Activated naive CD4-positive, alpha-beta T cell treated with Interleukin-2 at 50 U/mL for 16 hours (primary cell): ENCODE results near the gene STEAP4.
"Not testable (repeated sequence)": the region's sequence is repeated elsewhere in the genome, so short reads cannot be mapped to it uniquely, and the experiment has no call there.

Experiments
- DNase-seq: peaks from one replicate; pipeline ENCODE4 v3.0.0-alpha.2; 2020

The STEAP4 gene

DNA sequence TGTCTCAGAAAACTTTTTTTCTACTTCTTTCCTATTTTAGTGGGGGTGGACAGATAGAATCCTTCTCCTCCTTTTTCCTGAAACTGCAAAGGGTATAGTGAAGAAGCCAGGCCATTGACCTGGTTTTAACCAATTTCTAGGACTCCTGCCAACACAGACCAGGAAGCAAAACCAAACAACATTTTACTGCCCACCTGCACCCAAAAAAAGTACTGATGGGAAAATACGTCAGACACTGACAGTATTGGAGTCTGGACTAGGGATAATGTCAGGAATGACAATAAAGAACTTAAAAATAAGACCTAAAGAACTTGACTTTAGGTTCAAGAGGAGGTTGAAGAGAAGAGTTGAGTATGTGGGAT, 5.0 kb upstream of the STEAP4 start:
- DNase-seq: no peak

DNA sequence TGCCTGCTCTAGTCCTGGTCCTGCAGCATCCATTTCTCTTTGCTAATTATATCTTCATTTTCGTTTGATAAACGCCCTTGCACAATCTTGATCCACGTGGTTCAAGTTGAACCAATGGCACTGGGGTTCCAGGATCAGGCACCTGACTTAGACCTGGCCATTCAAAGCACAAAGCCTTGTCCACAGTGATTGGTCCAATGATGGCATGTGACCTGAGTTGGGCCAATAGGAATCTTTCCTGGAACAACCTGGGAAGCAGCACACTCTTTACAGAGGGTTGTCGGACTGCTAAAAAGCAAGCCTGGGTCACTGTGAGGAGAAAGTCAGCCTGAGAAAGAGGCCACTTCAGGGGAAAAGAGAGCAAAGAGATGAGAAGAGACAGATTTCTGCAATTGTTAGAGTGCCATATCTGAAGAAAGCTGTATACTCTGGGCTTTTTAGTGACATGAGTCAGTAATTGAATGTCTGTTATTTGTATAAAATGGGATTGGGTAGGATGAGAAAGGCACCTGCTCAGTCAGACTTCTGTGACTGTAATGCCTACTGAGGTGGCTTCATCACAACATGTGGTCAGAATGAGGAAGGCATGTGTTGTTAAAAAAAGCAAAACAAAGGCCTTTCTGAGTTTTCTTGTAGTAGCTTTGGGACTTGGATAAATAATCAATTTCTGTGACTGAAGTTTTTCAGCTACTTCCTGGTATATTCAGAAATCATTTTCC, 4.4 kb upstream of the STEAP4 start:
- DNase-seq: no peak

DNA sequence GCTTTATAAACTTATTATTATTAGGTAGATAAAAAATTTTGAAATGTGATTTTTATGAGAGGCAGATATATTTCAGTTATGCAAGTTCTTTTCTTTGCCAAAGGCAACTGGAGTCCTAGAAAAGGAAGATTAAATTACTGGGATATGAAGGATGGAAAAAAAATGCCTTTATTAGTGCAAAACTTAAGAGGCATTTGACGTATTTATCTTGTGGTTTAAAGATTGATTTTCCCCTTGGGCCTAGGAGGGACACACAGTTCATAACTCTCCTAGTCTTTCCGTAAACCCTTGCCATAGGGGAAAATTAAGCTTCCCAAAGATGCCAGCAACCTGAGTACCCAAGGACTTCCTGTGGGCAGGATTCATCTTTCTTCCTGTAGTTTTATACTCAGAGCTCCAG, 3.1 kb upstream of the STEAP4 start:
- DNase-seq: no peak

DNA sequence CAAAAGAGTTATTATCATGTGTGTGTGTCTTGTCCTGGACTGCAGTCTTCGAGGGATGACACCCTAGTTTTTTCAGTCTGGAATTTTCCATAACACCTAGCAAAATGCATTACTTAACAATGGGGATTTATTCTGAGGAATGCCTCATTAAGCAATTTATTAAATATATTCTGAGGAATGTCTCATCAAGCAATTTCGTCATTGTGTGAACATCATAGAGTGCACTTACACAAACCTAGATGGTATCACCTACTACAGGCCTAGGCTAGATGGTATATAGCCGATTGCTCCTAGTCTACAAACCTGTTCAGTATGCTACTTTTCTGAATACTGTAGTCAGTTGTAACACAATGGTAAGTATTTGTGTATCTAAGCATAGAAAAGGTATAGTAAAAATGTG, 1.1 kb upstream of the STEAP4 start:
- no peak for DNase-seq

DNA sequence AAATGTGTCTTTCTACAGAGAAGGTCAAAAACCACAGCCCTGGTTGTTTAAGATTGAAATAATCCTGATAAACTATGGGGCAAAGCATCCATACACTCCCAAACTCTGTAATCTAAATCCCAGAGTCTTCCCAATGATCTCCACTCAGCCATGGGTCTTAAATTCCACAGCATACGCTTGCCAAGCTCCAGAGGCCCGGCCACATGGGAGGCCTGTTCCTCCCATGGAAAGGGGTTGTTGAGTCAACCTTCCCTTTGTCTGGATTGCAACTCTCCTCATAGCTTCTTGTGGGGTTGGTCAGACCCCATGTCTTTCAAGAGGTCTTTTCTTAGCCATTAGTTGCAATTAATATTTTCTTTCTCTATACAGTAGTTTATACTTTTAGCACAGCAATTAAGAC, 718 bp upstream of the STEAP4 start:
- no peak for DNase-seq

DNA sequence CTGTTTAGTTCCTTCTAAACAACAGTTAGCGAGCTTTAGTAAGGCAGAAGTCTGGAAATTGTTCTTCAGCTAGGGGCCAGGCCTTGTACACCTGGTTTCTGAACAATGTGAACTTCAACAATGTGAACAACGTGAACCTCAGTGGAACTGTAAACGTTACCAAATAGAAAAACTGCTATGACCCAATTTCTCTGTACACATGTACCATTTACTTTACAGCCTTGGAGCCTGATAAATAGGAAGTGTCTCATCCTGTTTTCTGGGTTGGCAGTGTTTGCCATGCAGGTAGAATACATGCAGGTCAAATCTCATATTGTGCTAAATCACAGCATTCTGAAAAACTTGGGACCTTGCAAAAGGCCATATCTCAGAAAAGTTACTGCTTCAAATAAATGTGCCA, 1.6 kb downstream of the STEAP4 start:
- no peak for DNase-seq

DNA sequence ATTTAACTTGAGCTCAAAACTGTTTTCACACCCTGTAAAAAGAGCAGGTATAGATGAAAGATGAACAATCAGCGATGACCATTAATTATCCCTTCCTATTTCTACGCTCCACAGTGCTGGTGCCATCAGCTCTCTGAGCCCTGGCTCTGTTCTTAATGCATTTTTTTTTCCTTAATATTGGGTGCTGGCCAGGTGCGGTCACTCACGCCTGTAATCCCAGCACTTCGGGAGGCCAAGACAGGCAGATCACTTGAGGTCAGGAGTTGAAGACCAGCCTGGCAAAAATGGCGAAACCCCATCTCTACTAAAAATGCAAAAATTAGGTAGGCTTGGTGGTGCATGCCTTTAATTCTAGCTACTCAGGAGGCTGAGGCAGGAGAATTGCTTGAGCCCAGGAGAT, 4.2 kb downstream of the STEAP4 start:
- no peak for DNase-seq

DNA sequence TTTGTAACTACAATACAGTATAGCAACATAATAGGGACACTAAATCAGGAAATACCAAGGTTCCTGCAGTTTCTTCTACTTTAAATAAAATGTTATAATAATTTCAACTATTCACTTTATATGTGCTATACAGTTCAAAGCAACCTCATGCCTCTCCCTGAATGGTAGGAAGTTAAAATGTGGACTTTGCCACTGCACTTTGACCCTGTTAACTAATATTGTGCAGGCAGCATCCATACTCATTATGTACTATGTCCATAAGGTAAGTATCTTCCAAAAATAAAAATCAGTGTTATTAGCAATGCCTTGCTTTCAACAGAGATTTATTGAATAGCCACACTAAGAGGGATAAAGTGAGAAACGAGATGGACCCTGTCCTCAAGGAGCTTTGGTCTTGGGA, 4.8 kb downstream of the STEAP4 start:
- no peak for DNase-seq

DNA sequence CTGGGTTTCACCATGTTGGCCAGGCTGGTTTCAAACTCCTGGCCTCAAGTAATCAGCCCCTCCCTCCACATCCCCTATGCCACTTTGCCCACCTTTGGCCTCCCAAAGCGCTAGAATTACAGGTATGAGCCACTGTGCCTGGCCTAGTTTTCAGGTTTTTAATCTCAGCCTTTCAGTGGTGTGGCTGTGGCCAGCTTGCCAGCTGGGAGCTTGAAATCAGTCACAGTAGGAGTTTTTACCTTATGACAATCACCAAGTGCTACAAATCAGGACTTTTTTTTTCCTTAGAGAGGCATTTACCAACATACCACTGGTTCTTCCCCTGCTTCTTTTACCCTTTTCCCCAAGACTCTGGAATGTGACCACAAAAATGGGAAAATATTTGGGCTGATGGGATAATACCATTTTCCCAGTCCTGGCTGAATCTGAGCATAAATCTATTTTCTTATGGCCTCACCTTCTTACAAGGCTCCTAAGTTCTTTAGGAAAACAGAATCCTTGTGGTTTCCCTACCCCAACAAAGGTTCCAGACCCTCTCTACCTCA, 6.2 kb downstream of the STEAP4 start:
- no peak for DNase-seq

DNA sequence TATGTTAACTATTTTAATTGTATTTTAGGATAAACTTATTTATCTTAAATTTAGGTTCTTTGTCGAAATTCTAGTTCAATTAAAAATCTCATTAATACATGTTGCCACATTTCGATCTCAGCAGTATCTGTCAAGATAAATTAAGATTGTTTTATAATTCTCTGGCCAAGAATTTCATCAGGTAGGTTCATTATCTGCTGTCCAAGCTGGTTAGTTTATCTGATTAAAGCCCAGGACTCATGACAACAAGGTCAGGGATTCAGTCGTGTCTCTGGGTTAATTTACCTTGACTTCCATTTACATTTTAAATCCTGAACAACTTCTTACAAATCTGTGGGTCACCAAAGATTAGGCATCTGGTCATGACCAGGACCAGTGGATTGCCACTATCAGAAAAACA, 7.6 kb downstream of the STEAP4 start:
- no peak for DNase-seq

DNA sequence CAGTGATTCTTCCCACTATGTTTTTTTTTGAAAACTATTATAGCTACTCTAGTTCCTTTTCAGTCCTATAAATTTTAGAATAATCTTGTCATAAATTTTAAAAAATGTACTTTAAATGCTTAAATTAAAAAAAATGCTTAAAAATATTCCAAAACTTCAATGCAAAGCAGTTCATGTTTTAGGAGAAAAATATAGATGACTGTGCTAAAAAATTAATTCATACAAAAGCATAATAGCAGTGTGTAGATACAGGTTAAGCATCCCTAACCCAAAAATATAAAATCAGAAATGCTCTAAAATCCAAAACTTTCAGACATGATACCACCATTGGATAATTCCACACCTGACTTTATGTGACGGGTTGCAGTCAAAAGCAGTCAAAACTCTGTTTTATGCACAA, 12.8 kb downstream of the STEAP4 start:
- no peak for DNase-seq

DNA sequence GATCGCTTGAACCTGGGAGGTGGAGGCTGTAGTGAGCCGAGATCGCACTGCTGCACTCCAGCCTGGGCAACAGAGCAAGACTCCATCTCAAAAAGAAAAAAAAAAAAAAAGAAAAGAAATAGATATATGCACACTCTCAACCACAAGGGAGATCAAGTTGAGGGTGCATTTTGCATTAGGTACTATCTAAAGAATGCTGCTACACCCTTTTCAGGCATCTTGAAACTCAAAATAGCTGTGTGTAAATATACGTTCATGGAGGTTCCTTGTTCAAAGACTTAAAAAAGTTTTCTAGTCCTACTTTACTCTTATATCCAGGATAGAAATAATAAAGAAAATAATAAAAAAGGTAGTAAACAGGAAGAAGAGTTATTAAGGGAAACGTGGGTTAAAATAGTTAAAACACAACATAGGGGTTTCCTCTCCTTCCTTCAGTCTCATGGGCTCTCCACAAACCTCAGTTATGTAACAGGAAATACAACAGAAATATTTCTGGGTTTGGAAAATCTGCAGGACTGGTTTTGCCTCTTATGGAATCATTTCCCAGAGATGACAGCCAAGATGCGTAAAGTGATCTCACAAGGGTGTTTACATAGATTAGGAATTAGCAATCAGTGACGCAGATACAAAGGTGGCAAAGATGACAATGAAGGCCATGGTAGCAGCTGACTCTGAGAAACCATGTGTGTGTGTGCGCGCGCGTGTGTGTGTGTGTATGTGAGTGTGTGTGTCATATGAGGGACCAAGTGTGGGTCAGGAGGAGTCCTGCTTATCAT, 15.1 kb downstream of the STEAP4 start:
- DNase-seq: no peak

DNA sequence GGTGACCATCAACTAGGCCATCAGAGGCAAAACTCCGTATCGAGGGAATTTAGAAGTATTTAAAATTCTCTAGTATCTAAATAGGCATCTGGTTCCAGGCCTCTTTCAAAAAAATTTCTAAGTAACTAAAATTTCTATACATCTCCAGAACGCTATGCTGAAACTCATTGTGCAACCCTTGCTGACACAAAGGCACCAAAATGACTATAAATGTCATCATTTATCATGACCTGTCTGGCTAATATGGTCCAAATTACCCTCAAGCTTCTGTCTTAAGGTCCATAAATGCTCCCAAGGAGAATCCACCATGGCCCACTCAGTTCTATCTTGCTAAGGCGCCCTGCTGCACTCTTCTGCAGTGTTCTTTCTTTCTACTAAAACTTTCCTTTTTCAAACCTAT, 16.2 kb downstream of the STEAP4 start:
- DNase-seq: no peak

DNA sequence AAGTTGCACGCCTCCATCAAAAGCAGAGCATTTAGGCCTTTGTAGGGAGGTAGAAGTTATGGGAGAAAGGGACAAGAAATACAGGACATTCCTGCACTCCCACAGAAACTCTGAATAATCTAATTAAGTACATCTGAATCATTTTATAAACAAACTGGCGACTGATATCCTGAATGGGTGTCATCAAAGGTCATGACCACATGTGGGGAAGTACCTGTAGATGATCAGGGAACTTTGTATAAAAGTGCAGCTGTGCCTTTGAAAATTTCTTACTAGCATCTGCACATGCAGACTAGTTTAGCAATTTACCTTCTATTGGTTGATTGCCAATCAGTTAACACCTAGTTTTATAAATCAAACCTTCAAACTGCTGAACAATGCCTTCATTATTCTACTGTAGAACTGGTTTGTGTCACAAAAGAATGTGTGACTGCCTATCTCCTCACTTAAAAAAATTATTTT, 17.1 kb downstream of the STEAP4 start:
- DNase-seq: no peak

DNA sequence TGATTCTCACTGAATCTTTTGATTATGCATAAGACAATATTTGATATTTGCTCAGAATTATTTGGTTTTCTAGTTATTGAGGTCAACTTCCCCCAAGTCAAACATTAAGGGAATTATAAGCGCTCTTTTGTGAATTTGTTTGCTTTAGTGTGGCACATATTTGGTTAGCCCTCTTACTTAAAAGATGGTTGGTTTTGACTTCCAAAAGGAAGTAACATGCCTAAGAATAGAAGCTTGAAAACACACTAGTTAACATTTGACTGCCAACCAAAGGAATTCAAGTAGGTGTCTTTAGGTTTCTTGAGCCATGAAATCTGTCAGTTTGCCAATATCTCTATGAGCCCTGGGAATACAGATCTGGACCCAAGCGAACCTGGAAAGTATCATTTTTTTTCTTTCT, 24.9 kb downstream of the STEAP4 start:
- DNase-seq: no peak

DNA sequence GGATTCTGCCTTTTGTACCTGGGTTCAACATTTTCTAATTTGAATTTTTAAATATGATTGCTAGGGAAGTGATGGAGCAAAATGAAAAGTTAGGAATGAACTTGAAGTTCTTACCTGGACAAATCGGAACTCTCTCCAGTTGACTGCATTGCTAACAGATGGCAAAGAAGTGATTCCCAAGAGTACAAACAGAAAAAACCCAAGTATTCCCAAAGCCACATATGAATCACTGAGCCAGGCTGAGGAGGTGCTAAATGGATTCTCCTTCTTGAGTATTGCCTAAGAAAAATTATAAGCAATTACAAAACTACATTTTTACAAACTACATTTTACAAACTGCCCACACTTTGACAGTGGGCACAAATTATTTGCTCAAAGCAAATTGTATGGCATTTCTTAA, 25.9 kb downstream of the STEAP4 start:
- no peak for DNase-seq

DNA sequence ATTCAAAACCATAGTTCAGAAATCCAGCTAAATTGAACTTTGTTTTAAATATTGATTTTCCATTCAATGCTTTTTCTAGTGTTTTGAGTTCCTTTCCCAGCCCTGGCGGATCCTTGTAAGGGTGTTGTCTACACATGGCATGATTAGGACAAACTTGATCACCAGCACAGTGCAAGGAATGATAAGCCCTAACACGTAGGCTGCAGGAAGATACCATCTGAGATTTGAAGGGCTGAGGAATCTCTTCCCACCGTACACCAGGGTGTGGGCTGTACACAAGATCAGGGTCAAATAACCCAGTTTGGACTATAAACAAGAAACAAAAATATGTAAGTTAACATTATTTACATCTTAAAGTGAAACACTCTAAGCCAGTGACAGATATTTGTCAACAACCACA, 27.4 kb downstream of the STEAP4 start:
- DNase-seq: no peak

DNA sequence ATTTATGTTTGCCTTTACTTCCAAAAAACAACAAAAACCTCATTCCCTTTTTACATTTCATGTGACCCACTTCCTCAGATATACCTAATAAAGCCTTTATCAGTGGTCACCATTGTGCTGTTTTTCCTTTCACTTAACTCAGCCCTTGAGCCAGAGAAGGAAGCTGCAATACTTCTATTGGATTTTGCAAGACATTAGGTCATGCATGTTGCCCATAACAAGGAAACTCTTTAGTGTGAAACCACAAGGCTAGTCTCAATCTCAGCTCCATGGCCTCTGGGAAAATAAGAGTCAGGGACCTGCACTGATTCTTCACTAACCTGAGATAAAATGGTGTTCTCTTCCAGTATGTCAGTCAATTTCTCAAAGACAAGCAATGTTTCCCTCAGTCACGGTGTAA, 27.8 kb downstream of the STEAP4 start:
- DNase-seq: no peak

DNA sequence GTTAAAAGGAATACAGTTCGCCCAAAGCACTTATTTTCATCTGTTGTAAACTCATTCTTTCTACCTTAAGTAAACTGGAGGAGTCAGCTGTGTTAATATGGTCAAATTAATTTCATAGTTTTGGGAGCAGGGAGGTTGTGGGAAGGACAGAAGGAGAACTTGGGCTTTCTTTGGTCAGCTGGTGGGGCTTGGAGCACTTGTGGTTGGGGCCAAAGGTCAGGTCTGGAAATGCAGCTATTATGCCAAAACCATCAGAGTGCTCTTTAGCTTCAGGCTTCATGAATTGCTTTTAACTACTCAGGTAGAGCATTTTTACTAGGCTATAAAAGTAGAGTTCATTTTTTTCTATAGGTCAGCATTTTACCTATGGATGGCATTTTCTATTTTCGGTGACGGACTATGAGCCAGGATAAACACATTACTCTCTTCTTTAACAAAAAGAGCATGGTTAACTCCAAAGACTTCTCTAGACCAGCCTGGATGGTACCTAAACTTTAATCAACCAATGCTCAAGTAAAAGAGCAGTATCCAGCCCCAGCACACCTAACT, 30.0 kb downstream of the STEAP4 start:
- no peak for DNase-seq

DNA sequence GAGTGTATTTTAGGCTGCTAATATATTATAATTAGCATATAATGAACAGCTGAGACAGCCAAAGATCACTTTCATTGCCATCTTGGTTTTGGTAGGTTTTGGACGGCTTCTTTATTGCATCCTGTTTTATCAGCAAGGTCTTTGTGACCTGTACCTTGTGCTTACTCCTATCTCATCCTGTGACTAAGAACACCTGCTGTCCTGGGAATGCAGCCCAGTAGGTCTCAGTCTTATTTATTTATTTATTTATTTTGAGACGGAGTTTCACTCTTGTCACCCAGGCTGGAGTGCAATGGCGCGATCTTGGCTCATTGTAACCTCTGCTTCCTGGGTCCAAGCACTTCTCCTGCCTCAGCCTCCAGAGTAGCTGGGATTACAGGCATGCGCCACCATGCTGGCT, 31.8 kb downstream of the STEAP4 start:
- not testable (repeated sequence) for DNase-seq

DNA sequence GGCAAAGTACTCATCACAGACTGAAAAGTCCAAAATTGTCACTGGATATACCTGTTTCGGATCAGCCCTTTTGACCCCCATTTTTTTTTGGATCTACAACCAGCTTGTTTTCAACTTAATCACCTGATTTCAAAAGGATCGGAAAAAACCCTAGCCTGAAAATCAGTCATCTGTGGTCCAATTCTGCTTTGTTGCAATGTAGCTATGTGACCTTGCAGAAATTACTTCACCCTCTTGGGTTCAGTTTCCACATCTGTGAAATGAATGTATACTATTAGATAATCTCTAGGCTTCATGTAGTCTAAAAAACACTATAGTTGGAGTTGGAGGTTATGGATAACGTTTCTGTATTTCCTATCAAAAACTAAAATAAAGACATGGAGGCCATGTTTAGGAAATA, 37.1 kb downstream of the STEAP4 start:
- no peak for DNase-seq

DNA sequence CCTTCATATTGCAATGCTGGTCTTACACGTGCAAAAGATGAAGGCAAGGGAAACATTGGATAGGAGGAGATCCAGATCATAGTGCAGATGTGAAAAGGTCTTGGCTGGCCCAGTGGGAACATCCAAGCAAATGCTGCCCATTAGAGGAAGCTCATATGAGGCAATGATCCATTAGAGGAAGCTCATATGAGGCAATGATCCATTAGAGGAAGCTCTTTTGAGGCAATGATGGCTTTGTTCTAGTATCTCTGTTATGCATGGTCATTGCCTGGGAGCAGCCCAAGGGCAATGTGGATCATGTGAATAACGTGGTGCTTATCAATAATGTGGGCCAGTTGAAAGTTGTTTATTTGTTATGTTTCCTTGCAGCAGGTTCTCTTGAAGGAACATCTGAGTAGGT, 37.8 kb downstream of the STEAP4 start:
- DNase-seq: no peak

DNA sequence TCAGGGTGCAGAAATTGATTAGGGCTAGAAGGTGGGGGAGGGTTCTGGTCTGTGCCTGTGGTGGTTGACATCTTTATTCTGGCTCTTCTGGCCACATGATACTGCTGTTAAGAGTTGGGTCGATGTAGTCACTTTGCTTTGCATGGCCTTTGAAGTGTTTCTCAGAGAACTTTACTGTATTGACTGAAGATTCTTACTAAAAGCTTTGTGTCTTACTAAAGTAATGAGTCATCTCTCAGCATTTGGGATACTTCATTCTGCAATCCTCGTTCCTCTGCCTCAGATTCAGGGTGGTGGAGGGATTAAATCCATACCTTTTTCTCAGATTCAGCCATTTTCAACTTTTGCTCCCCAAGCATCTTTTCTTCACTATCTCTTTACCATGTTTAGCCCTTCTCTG, 38.6 kb downstream of the STEAP4 start:
- DNase-seq: no peak

DNA sequence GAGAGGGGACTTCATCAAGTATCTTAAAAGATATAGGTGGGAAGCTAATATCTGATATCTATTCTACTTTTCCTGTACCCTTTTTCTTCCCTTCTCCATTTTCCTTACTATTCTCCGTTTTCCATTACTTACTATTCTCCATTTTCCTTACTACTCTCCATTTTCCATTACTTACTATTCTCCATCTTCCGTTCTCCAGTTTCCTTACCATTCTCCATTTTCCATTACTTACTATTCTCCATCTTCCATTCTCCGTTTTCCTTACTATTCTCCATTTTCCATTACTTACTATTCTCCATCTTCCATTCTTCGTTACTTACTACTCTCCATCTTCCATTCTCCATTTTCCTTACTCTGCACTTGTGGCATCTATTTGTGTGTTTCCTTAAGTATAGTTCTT, 39.3 kb downstream of the STEAP4 start:
- no peak for DNase-seq
